ENCODE data around the gene CTXN1. TPM values are rescaled to one million over a fixed set of nuclear protein-coding genes. Genes with fewer than 3 reads are reported as not detected.
"Not testable (repeated sequence)": the region's sequence is repeated elsewhere in the genome, so short reads cannot be mapped to it uniquely, and the experiment has no call there.

CTXN1 gene
- total RNA-seq, 4 donors from 2014 or later, result 18.3 to 33.3 (median 26.4) TPM

GRCh38 chr19:7921302-7921966 is 4.5 kb downstream of the CTXN1 start:
- TF ChIP-seq EP300 (IDR thresholded peaks at IDR 0.05) (no peak), CTCF (IDR thresholded peaks at IDR 0.05) (no peak)
- no peak for ATAC-seq
- 33% methylated on average over 3 of the region's 17 CpGs; no CpG with 5 or more reads in 1 of the 2 donors for WGBS, 2 donors (ENCODE audit: low coverage in 1 of 2)
- peaks cover 0 to 19% of the 10 kb centered on the region in 2 donors for H3K36me3 ChIP-seq
- H3K27me3 ChIP-seq, result peaks cover 26% of the 10 kb centered on the region
- H3K9me3 ChIP-seq, result no peaks in the 10 kb centered on the region
- H3K27ac ChIP-seq, result peak overlapping the region; percentile 66 to 97 (median 94)
- peaks cover 0 to 90% (median 55%) of the 10 kb centered on the region in 3 donors for H3K4me1 ChIP-seq
- H3K4me3 ChIP-seq, result peak overlapping the region; percentile 34 to 64

GRCh38 chr19:7920519-7921301 is 5.2 kb downstream of the CTXN1 start:
- Histone ChIP-seq H3K4me1 (peaks cover 0 to 93% (median 58%) of the 10 kb centered on the region in 3 donors), H3K27me3 (peaks cover 33% of the 10 kb centered on the region), H3K27ac (peak overlapping the region; percentile 66 to 97 (median 94)), H3K4me3 (peak overlapping the region; percentile 57 to 64), H3K9me3 (no peaks in the 10 kb centered on the region), H3K36me3 (peaks cover 0 to 19% of the 10 kb centered on the region in 2 donors)
- TF ChIP-seq POLR2AphosphoS5 (IDR thresholded peaks at IDR 0.05) (peak; percentile 74), POLR2A (IDR thresholded peaks at IDR 0.05) (peak; percentile 28 to 59), CTCF (IDR thresholded peaks at IDR 0.05) (no peak), EP300 (IDR thresholded peaks at IDR 0.05) (no peak)
- WGBS, 2 donors (ENCODE audit: low coverage in 1 of 2), result 0% methylated on average over 16 to 19 of the region's 62 CpGs
- peak; percentile 77 for ATAC-seq

- Histone ChIP-seq H3K27ac (peak within 1 kb of the TSS; percentile 66 to 97 (median 94)), H3K4me3 (peak within 1 kb of the TSS; percentile 57 to 64), H3K27me3 (peaks cover 42% of the 10 kb centered on the region), H3K4me1 (peaks cover 0 to 87% (median 52%) of the 10 kb centered on the region in 3 donors), H3K9me3 (no peaks in the 10 kb centered on the region), H3K36me3 (peaks cover 0 to 19% of the 10 kb centered on the region in 2 donors)
- TF ChIP-seq POLR2AphosphoS5 (IDR thresholded peaks at IDR 0.05), result peak; percentile 92
- peak; percentile 37 to 51 for TF ChIP-seq POLR2A (IDR thresholded peaks at IDR 0.05)
- no peak for TF ChIP-seq EP300 (IDR thresholded peaks at IDR 0.05)
- peak in 1 of 4 experiments; percentile 27 for TF ChIP-seq CTCF (IDR thresholded peaks at IDR 0.05)
- ATAC-seq, result peak; percentile 78
- 24 to 42% methylated on average over 16 of the region's 62 CpGs for WGBS, 2 donors (ENCODE audit: low coverage in 1 of 2)
Measured at GRCh38 chr19:7919610-7920518, 6.1 kb downstream of the CTXN1 start, which contains the start of gene SNAPC2. Gene SNAPC2 (plus strand): TSS chr19:7920338. CDS start chr19:7920367, 29 bp downstream.

- peaks cover 0 to 20% of the 10 kb centered on the region in 2 donors for H3K36me3 ChIP-seq
- H3K9me3 ChIP-seq, result no peaks in the 10 kb centered on the region
- WGBS, 2 donors (ENCODE audit: low coverage in 1 of 2), result 57 to 61% methylated on average over 2 to 8 of the region's 42 CpGs
- no peak for ATAC-seq
- H3K4me1 ChIP-seq, result peaks cover 0 to 77% (median 45%) of the 10 kb centered on the region in 3 donors
- peak overlapping the region in 3 of 4 donors; percentile 94 to 97 (median 94) for H3K27ac ChIP-seq
- H3K27me3 ChIP-seq, result peaks cover 50% of the 10 kb centered on the region
- no peak for TF ChIP-seq CTCF (IDR thresholded peaks at IDR 0.05)
- TF ChIP-seq POLR2AphosphoS5 (IDR thresholded peaks at IDR 0.05), result no peak
- no peak for TF ChIP-seq EP300 (IDR thresholded peaks at IDR 0.05)
- no peak for TF ChIP-seq POLR2A (IDR thresholded peaks at IDR 0.05)
- H3K4me3 ChIP-seq, result peak overlapping the region in 1 of 2 donors; percentile 64
Measured at GRCh38 chr19:7918615-7919421, 7.1 kb downstream of the CTXN1 start.

GRCh38 chr19:7918062-7918614 is 7.8 kb downstream of the CTXN1 start:
- Histone ChIP-seq H3K4me3 (peak overlapping the region in 1 of 2 donors; percentile 53), H3K4me1 (peaks cover 0 to 70% (median 45%) of the 10 kb centered on the region in 3 donors), H3K27ac (peak overlapping the region in 3 of 4 donors; percentile 94 to 97 (median 94)), H3K27me3 (peaks cover 50% of the 10 kb centered on the region), H3K36me3 (peaks cover 0 to 25% of the 10 kb centered on the region in 2 donors)
- not testable (repeated sequence) for H3K9me3 ChIP-seq, ATAC-seq
- 32 to 40% methylated on average over 5 to 18 of the region's 29 CpGs for WGBS, 2 donors (ENCODE audit: low coverage in 1 of 2)

Measured in gastroesophageal sphincter (tissue), 4 donors.